Lower lobe of right lung (tissue), 2 donors: ENCODE results near the gene STPG3. TPM values are rescaled to one million over a fixed set of nuclear protein-coding genes. Genes with fewer than 3 reads are reported as not detected.

Experiments used
- ATAC-seq, 2 donors: fragments of 200-7000 bp; cut with Tn5 transposase; one replicate each; pipeline ENCODE4 v1.9.1; 2020 to 2022; ENCODE audit warnings: mild to moderate bottlenecking in 2 of 2, moderate library complexity in 2 of 2
- DNase-seq: peaks from one replicate; pipeline ENCODE4 v3.0.0-alpha.2; 2020
- H3K27ac ChIP-seq: fragments of 200-600 bp; one replicate; pipeline ENCODE4 v1.8.0; 2022
- H3K27me3 ChIP-seq: fragments of 200-600 bp; one replicate; pipeline ENCODE4 v1.8.0; 2022; ENCODE audit warnings: low read depth
- H3K36me3 ChIP-seq: fragments of 200-600 bp; one replicate; pipeline ENCODE4 v1.8.0; 2022; ENCODE audit warnings: mild to moderate bottlenecking
- H3K4me1 ChIP-seq: fragments of 200-600 bp; one replicate; pipeline ENCODE4 v1.8.0; 2022
- H3K4me3 ChIP-seq: fragments of 200-600 bp; one replicate; pipeline ENCODE4 v1.8.0; 2022; ENCODE audit warnings: mild to moderate bottlenecking
- H3K9me3 ChIP-seq: fragments of 200-600 bp; one replicate; pipeline ENCODE4 v1.8.0; 2022
- CTCF ChIP-seq: fragments of 200-600 bp; IDR thresholded peaks from one replicate; pipeline ENCODE4 v1.8.0; 2022; ENCODE audit warnings: antibody characterized with exemption, mild to moderate bottlenecking
- intact Hi-C: fragments of 100-400 bp; cut with DNase I; formaldehyde crosslinking; loops from one replicate; pipeline ENCODE4 v1.11.0; 2022
- total RNA-seq: library from RNA; stranded (reverse); fragmentation: NEBNext Ultra II Directional; extraction: Animal tissue kit (Norgen Biotek cat#: 25700); gene quantifications from one replicate; pipeline ENCODE4 v1.2.1, GENCODE V29; 2021
- donor health status: DM: no; HTN: yes; CAD: no; lungs with severe emphysema.

Gene STPG3
- total RNA-seq, 1 donor from 2014 or later: 0.38 TPM

- Histone ChIP-seq H3K4me3 (no peak overlapping the region), H3K36me3 (peaks cover 23% of the 10 kb centered on the region), H3K27me3 (no peaks in the 10 kb centered on the region), H3K9me3 (no peaks in the 10 kb centered on the region), H3K27ac (no peak overlapping the region), H3K4me1 (peaks cover 32% of the 10 kb centered on the region)
- no peak for TF ChIP-seq CTCF
- DNase-seq (no peak), ATAC-seq (no peak)
- intact Hi-C loops: no loop called here
Observed at GRCh38 chr9:137244486-137245449, 6.3 kb upstream of the STPG3 start.

- intact Hi-C loops: no loop called here
- peaks cover 28% of the 10 kb centered on the region for H3K4me1 ChIP-seq
- no peak for ATAC-seq
Observed at GRCh38 chr9:137245450-137246421, 5.3 kb upstream of the STPG3 start.

DNA sequence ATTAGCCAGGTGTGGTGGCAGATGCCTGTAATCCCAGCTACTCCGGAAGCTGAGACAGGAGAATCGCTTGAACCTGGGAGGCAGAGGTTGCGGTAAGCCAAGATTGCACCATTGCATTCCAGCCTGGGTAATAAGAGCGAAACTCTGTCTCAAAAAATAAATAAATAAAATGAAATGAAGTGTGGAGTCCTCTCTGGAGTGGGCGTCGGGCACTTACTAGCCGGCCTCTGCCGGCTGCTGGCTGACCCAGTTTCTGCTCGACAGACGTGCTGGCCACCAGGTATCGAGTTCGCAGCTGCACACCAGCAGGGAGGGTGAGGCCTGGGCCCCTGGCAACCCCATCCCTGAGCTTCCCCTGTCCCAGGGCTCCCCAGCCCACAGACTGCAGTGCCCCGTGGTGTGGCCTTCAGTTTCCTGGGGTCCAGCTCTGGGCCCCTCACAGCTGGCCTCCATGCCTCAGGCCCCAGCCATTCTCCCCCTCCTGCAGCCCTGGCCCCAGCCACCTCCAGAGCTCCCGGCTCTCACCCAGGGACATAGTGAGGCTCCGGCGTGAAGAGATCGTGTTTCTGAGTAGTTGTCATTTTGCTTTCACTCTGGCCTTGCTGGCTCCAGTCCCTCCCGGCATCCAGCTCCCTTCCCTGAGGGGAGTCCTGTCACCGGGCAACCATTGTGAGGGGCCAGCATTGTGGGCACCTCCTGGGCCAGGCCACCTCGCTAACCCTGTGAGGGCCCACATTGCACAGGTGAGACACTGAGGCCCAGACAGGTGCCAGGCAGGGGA is 3.8 kb upstream of the STPG3 start:
- no peak for TF ChIP-seq CTCF
- Histone ChIP-seq H3K36me3 (peaks cover 16% of the 10 kb centered on the region), H3K4me3 (no peak overlapping the region), H3K27me3 (no peaks in the 10 kb centered on the region), H3K27ac (peak overlapping the region; percentile 33), H3K9me3 (no peaks in the 10 kb centered on the region), H3K4me1 (peaks cover 21% of the 10 kb centered on the region)
- ATAC-seq (peak; percentile 49 to 55), DNase-seq (no peak)
- intact Hi-C loops: no loop called here

More at GRCh38 chr9:137245450-137246421, 5.3 kb upstream of the STPG3 start:
- no peak for TF ChIP-seq CTCF
- Histone ChIP-seq H3K27ac (no peak overlapping the region), H3K27me3 (no peaks in the 10 kb centered on the region), H3K36me3 (peaks cover 23% of the 10 kb centered on the region), H3K9me3 (no peaks in the 10 kb centered on the region), H3K4me3 (no peak overlapping the region)
- no peak for DNase-seq

DNA sequence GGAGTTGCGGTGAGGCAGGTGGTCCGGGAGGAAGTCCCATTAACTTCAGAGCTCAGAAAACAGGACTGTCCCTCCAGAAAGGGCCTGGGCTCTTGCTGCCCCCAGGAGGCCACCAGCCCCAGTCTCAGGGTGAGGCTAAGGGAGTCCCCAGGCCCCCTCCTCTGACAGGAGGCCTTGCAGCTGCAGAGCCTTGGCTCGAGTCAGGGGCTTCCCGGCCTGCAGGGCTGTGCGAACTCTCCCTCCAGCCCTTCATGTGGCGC is 3.2 kb upstream of the STPG3 start:
- Histone ChIP-seq H3K9me3 (no peaks in the 10 kb centered on the region), H3K4me1 (peaks cover 16% of the 10 kb centered on the region), H3K27ac (peak overlapping the region; percentile 33), H3K27me3 (no peaks in the 10 kb centered on the region), H3K4me3 (no peak overlapping the region), H3K36me3 (peaks cover 11% of the 10 kb centered on the region)
- intact Hi-C loops: no loop called here
- DNase-seq (no peak), ATAC-seq (no peak)
- TF ChIP-seq CTCF: no peak
